ENCODE data around the gene F13A1. TPM values are rescaled to one million over a fixed set of nuclear protein-coding genes. Genes with fewer than 3 reads are reported as not detected.

The F13A1 gene
- total RNA-seq, 2 experiments from 2014 or later = not detected

- Mint-ChIP-seq H3K36me3 (ENCODE audit: low read depth) (no peaks in the 10 kb centered on the region), H3K27me3 (peaks cover 22% of the 10 kb centered on the region), H3K4me1 (ENCODE audit: low read depth) (no peaks in the 10 kb centered on the region), H3K9me3 (no peaks in the 10 kb centered on the region), H3K27ac (no peak overlapping the region), H3K4me3 (no peak overlapping the region)
- ChIA-PET POLR2A (no interaction called here), CTCF (interaction anchor here (0.6 kb wide), 1 partner anchor 147 kb away, joined by 3 read pairs; no protein-coding TSS in a partner anchor)
- ATAC-seq (no peak), DNase-seq (no peak)
- TF ChIP-seq CTCF (IDR thresholded peaks at IDR 0.05) = no peak
- intact Hi-C loops (cut with micrococcal nuclease) = no loop called here
Observed at GRCh38 chr6:6199678-6200077, 120.8 kb downstream of the F13A1 start.

GRCh38 chr6:6196762-6197161 is 123.7 kb downstream of the F13A1 start:
- Mint-ChIP-seq H3K4me1 (ENCODE audit: low read depth) (no peaks in the 10 kb centered on the region), H3K27ac (no peak overlapping the region), H3K36me3 (ENCODE audit: low read depth) (no peaks in the 10 kb centered on the region), H3K9me3 (no peaks in the 10 kb centered on the region), H3K27me3 (peaks cover 28% of the 10 kb centered on the region), H3K4me3 (no peak overlapping the region)
- ATAC-seq = no peak
- no peak for DNase-seq
- ChIA-PET CTCF (no interaction called here), POLR2A (no interaction called here)
- intact Hi-C loops (cut with micrococcal nuclease) = no loop called here
- no peak for TF ChIP-seq CTCF (IDR thresholded peaks at IDR 0.05)

GRCh38 chr6:6195080-6195479 is 125.4 kb downstream of the F13A1 start:
- ChIA-PET CTCF (no interaction called here), POLR2A (no interaction called here)
- H3K4me1 Mint-ChIP-seq (ENCODE audit: low read depth) = no peaks in the 10 kb centered on the region
- TF ChIP-seq CTCF (IDR thresholded peaks at IDR 0.05) = no peak
- no peaks in the 10 kb centered on the region for H3K9me3 Mint-ChIP-seq
- DNase-seq (no peak), ATAC-seq (no peak)
- intact Hi-C loops (cut with micrococcal nuclease) = no loop called here
- no peaks in the 10 kb centered on the region for H3K36me3 Mint-ChIP-seq (ENCODE audit: low read depth)
- H3K27ac Mint-ChIP-seq = no peak overlapping the region
- H3K27me3 Mint-ChIP-seq = peaks cover 32% of the 10 kb centered on the region
- no peak overlapping the region for H3K4me3 Mint-ChIP-seq

- ChIA-PET POLR2A (no interaction called here), CTCF (no interaction called here)
- Mint-ChIP-seq H3K9me3 (no peaks in the 10 kb centered on the region), H3K4me1 (ENCODE audit: low read depth) (no peaks in the 10 kb centered on the region), H3K27me3 (peaks cover 25% of the 10 kb centered on the region), H3K36me3 (ENCODE audit: low read depth) (no peaks in the 10 kb centered on the region), H3K4me3 (no peak overlapping the region), H3K27ac (no peak overlapping the region)
- TF ChIP-seq CTCF (IDR thresholded peaks at IDR 0.05) = no peak
- intact Hi-C loops (cut with micrococcal nuclease) = no loop called here
- ATAC-seq = no peak
- no peak for DNase-seq
Observed at GRCh38 chr6:6193221-6193745, 127.2 kb downstream of the F13A1 start.

- ChIA-PET CTCF (no interaction called here), POLR2A (no interaction called here)
- H3K27ac Mint-ChIP-seq = no peak overlapping the region
- H3K27me3 Mint-ChIP-seq = peaks cover 25% of the 10 kb centered on the region
- no peaks in the 10 kb centered on the region for H3K36me3 Mint-ChIP-seq (ENCODE audit: low read depth)
- intact Hi-C loops (cut with micrococcal nuclease) = no loop called here
- DNase-seq (no peak), ATAC-seq (no peak)
- H3K4me1 Mint-ChIP-seq (ENCODE audit: low read depth) = no peaks in the 10 kb centered on the region
- no peak overlapping the region for H3K4me3 Mint-ChIP-seq
- no peaks in the 10 kb centered on the region for H3K9me3 Mint-ChIP-seq
- TF ChIP-seq CTCF (IDR thresholded peaks at IDR 0.05) = no peak
Observed at GRCh38 chr6:6191909-6192308, 128.6 kb downstream of the F13A1 start.

All from activated CD8-positive, alpha-beta T cell treated with anti-CD3 and anti-CD28 coated beads for 36 hours (primary cell).